ENCODE results near the gene KRIT1.
"Not testable (repeated sequence)": the region's sequence is repeated elsewhere in the genome, so short reads cannot be mapped to it uniquely, and the experiment has no call there.

The KRIT1 gene

DNA sequence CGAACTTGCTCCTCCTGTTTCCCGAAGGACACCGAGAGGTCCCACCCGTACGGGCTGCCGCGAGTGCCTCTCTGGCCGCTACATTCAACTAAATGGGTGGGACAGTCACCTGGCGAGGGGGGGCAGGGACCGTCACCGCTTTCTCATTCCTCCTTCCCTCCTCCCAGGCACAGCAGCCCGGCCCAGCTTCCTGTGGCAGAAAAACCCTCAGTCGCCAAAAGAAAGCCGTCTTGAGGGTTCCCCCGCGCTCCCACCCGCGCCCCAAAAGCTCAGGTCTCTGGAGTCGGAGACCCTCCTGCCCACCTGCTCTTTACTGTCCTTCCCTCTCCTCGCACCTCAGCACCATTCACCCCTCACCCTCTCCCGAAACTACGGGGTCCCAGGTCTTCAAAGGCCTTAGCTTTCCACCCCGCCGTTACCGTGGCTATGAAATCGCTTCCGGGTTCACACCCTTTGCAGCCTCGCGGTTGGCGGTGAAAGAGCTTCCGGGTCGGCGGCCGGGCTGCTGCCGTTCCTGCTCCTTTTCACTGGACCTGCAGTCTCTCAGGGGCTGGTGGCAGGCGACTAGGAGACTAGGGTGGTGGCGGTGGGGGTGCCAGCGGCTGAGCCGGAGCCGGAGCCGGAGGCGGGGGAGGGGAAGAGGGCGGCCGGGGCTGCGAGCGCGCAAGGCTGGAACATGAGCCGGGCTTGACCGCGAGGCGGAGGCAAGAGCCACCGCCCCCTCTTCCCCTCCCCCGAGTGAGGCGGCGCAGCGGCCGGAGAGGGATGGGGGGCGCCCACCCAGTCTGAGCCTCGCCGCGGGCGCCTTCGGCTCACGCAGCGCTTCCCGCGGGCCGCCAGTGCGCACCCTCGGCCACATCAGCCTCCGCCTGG, at the start of gene KRIT1, which contains the start of gene ANKIB1:
KRIT1 (minus strand) TSS at position 428 of the 873 bp plus-strand sequence. CDS start 3,779 bp downstream, outside the sequence.
ANKIB1 (plus strand) TSS at position 488 of the 873 bp plus-strand sequence. CDS start 49,005 bp downstream, outside the sequence.
- DNase-seq (ENCODE audit: low spot score) = peak; percentile 73

DNA sequence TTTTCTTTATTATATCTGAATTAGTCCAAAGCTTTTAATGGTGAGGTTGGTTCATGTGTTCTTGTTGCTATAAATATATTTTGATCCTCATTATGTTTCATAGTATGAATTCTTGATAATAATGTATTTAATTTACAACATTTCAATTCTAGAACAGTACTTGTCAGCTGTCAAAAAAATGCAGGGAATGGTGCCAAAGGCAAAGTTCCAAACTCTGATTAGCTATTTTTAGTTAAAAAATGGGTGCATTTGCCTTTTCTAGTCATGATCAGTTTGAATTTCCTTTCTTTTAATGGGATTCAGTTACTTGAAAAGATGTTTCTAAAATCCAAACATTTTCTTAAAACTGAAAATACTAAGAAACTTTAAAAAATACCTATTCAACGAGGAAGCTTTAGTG, 49.7 kb upstream of the KRIT1 start:
- DNase-seq (ENCODE audit: low spot score) = no peak

DNA sequence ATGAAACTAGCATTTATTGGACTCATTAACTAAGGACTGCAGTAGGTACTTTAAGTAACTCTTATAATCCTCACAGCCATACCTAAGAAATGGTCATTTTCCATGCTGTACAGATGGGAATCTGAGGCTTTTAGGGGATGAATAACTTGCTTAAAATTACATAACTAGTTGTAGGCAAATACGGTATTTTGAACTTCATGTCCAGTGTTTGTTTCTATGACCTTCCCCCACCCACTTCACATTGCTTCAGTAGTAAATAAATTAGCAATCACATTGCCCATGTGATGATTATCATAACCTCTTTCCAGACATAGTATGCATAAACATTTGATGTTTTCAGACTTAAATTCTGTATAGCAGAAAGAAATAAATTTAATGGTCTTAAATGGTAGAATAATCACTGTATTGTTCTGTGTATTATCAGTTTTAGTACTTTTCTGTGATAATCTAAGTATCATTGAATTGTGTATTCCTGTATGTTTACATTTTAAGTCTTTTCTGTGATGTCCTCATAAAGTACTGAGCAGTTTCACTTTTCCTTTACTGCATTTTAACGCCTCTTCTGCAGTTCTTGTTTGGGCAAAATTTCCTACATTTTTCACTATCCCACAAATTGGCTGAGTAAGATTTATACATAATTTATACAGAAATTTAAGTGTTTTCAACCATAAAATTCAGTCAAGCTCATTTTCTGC, 48.3 kb upstream of the KRIT1 start:
- no peak for DNase-seq (ENCODE audit: low spot score)

DNA sequence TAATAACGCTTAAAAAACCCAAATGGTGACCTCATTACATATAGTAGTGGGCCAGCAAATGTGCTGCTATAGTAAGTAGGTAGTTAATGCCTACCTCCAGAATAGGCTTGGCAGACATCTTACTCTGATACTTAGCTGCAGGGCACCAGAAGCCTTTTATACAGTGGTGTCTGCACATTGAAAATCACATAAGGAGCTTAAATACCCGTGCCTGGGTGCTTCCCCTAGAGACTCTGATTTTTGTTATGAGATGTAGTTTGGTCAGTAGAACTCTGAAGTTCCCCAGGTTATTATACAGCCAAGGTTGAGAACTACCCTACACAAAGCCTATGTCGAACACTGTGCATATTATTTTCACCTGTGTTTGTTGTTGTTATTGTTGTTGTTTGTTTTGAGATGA, 47.3 kb upstream of the KRIT1 start:
- DNase-seq (ENCODE audit: low spot score) = no peak

DNA sequence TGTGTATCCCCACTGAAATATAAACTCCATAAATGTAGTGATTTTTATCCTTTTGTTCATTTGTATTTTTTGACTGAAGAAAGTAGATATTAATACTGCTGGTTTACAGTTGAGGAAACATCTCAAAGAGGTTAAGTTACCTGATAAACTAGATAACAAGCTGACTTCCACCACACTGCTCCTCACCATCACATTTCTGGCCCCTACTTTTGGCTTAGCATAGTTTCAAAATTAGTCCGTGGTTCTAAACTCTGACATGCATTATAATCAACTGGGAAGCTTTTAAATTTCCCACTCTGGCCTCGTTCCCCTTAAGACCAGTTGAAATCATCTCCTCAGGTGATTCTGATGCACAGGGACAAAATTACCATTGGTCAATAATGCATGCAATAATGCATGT, 43.6 kb upstream of the KRIT1 start:
- DNase-seq (ENCODE audit: low spot score) = no peak

DNA sequence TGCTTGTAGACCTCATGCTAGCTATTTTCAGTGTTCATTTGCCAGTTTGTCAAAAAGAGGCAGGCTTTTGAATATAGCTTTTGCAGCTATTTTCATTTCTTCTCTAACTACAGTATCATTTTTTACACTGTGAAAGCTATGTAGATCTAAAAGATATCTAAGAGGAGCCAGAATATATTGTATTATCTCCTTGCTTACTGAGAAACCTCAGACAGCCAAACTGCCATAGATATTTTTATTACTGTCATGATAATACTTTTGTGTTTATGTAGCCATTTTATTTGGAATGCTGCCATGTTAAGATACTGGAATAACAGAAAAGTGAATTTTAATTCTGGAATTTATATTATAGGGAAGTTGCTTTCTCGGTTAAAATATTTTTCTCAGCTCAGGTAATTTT, 37.2 kb upstream of the KRIT1 start:
- no peak for DNase-seq (ENCODE audit: low spot score)

DNA sequence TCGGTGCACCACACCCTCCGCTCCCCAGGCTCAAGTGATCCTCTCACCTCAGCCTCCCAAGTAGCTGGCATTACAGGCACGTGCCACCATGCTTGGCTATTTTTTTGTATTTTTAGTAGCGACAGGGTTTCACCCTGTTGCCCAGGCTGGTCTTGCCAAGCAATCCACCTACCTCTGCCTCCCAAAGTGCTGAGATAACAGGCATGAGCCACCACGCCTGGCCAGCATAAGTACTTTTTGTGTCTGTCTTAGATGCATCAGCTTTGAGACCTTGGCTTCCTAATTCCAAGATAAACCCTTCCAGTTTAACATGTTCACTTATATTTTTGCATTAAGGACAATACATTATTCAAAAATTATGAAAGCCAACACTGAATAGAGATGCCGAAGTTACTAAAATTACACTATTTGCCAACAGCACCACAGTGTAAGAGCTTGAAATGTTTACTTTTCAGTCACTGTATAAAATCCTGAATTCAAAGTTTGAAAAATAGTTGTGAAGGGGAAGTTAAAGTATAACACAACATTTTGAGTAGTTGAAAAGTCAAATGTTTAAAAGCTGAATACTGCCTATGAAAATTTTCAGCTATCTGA, 36.6 kb upstream of the KRIT1 start:
- DNase-seq (ENCODE audit: low spot score) = no peak

DNA sequence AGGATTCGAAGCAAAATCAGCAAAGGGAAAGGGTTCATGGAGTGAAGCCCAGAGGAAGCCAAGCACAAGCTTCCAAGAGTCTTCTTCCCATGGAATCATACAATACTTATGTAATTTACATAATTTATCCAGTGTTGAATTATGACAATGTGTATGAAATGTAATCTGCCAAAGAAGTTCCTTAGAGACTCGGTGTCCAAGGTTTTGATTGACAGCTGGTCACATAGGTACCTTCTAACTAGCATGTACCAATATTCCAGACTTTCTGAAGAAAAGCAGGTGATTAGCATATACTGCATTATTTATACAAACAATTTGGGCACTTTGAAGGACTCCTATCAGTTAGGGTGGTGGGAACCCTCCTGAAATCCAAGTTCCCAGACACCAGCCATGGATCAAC, 35.3 kb upstream of the KRIT1 start:
- no peak for DNase-seq (ENCODE audit: low spot score)

DNA sequence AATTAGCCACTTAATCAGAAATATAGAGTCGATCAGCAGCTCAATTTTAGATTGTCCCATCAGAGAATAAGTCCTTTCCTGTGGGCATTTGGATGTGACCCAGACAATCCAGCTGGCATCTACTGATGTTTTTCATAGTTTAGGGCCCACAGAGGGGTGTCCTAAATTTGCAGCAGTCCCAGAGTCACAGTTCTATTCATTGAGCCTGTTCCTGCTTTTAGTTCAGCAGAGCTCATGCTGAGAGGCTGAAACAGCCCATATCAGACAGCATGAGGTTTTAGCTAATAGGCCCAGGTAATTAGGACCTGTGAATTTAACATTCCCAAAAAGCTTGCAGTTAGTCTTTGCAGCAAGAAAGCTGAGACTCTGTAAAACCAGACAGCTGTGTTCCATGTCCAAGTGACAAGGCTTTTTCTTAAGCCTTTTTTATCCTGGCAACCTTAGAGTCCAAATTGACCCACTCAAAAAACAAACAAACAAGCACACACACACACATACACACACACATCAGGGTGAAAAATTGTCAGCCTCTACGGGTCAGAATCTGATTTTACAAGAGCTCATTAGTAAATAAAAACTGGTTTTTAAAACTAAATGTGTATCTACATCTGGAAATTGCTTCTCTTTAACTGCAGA, 33.8 kb upstream of the KRIT1 start:
- no peak for DNase-seq (ENCODE audit: low spot score)

DNA sequence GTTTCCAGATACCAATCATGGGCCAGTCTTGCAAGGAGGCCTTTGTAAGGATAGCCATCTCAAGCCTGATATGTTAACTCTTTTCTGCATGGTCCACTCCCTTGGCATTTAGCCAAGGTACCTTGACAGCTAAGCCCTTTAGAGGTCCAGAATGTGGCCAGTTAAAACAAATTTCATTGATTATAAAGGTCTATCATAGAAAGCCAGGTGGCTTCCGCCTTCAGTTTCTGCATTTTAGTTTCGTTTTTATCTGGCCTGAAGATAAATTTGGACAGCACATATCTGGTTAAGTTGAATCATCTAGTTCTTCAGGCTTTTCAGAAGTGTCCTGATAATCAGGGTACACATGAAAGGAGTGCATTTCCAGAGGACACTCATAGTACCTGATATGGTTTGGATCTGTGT, 30.7 kb upstream of the KRIT1 start:
- DNase-seq (ENCODE audit: low spot score) = no peak

DNA sequence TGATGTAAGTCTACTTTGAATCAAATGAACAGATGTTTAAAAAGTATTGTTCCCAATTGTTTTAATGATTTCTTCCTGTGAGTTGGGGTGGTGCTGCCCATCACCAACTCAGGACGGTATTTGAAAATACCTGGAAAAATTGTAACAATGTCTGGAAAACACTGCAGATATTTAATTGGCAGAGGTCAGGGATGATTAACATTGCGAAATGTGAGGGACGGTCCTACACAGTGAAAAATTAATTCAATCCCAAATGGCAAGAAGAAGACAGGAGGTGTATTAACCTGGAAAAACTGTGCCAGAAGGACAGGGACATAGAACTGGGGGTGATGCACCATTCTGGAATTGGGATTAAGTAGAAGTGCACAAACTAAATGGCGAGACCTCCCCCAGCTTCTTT, 29.6 kb upstream of the KRIT1 start:
- DNase-seq (ENCODE audit: low spot score) = no peak

DNA sequence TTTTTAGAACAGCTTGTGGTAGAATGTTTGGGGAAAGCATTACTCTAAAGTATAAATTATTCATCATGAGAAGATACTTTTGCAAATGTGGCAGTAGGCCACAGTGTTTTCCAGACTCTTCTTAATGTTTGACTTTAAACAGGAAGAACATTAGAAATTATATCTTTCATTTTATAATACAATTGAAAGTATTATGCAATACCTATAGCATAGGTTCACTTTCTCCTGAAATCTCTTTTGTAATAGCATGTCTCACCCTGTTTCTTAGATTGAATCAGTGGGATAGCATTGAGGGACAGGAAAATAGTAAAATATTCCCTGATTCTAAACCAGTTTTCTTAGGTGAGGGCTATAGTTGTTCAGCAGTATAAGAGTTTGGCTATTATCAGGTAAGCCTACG, 23.2 kb upstream of the KRIT1 start:
- DNase-seq (ENCODE audit: low spot score) = no peak

DNA sequence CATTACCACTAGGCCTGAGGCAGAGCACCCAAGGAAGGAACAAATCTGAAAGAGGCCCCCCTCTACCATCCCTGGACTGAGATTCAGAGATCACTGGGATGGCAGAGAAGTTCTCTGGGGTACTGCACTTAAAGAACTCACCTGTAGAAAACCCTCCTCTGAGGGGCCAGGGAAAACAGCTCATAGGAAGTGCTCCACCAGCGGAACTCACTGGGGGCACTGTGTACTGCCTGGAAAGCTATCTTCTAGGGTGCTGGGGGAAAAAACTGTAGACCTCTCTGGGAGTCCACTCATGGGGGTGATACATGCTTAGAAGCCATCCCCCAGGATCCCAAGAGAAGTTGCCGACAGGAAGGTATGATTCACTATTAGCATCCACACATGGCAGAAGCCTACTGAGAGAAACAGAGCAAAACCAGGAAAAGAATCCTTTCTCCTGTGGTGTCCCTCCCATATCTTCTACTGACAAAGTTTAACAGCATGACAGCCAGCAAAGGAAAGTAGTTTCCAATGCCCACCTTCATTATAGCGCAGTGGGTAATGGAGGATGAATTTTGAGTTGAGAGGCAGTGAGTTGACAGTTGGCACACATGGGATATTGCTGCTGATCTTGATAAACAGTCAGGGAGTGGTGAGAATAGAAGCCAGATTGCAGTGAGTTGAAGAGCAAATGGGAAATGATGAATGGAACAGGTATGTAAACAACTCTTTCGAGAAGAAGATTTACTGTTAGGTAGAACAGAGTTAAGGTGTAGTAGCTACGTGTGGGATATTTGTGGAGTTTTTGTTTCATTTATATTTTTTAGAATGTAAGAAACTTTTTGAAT, 20.9 kb upstream of the KRIT1 start:
- DNase-seq (ENCODE audit: low spot score) = no peak

DNA sequence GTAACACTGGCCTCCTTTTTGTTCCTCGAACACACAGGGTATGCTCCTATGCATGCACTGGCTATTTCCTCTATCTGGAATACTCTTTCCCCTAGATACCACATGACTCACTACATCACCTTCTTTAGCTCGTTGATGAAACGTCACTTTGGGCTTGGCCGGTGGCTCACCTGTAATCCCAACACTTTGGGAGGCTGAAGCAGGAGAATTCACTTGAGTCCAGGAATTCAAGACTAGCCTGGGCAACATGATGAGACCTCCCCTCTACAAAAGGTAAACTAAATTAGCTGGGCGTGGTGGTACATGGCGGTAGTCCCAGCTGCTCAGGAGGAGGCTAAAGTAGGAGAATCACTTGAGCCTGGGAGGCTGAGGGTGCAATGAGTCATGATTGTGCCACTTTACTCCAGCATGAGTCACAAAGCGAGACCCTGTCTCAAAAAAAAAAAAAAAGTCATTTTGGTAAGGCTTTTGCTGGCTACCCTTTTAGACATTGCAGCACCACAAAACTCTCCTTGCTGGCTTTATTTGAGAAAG, 14.6 kb upstream of the KRIT1 start:
- no peak for DNase-seq (ENCODE audit: low spot score)

DNA sequence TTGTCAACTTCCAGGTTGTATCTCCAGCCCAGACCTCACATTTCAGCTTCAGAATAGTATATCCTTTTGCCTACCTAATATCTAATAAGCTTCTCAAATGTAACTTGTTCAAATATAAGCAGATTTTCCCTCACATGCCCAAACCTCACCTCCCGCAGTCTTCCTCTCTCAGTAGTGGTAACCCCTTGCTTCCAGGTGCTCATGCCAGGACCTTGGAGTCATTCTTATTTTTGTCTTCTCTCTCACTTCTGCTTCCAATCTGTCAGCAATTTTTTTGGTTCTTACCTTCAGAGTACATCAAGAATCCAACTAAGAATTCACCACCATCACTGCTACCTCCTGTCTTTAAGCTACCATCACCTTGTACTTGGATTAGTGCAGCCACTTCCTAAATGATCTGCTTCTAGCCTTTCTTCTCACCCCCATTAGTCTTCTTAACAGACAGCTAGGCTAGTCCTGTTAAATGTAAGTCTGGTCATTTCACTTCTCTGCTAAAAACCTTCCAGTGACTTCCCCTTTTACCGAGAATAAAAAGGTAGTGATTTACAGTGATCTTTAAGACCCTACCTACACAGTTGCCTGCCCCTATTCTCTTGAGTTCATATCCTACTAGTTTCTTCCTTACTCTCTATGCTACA, 14.0 kb upstream of the KRIT1 start:
- no peak for DNase-seq (ENCODE audit: low spot score)

DNA sequence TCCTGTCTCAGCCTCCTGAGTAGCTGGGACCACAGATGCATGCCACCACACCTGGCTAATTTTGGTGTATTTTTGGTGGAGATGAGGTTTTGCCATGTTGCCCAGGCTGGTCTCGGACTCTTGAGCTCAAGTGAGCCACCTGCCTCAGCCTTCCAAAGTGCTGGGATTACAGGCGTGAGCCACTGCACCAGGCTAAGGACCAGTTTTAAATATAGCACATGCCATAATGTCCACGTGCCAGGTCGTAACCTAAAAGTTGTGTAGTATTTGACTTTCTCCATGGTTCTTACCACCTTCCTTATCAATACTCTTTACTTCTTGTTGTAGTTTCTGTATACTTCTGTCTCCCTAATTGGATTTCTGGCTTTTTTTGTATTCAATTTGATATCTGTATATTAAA, 13.3 kb upstream of the KRIT1 start:
- no peak for DNase-seq (ENCODE audit: low spot score)

DNA sequence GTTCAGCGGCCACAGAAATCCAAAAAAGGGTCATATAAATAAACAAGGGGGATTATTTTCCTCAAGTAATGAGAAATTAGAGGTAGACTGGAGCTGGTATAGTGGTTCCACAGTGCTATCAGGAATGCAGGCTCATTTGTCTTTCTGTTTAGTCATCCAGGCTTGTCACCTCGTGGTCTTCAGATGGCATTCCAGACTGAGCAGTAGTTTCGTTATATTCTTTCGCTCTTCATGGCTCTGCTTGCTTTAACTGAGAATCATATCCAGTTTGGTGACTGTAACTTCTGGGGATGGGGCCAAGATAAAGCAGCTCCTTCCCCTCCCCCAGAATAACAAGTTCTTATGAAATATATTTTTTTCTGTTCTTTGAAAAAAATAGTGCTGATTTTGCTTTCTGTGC, 9.6 kb upstream of the KRIT1 start:
- DNase-seq (ENCODE audit: low spot score) = no peak

DNA sequence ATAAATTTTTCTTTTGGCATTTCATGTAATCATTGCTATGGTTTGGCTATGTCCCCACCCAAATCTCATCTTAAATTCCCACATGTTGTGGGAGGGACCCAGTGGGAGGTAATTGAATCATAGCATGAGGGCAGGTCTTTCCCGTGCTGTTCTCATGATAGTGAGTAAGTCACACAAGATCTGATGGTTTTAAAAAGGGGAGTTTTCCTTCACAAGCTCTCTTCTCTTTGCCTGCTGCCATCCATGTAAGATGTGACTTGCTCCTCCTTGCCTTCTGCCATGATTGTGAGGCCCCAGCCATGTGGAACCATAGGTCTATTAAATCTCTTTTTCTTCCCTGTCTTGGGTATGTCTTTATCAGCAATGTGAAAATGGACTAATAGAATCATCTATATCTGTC, 9.1 kb upstream of the KRIT1 start:
- DNase-seq (ENCODE audit: low spot score) = not testable (repeated sequence)

DNA sequence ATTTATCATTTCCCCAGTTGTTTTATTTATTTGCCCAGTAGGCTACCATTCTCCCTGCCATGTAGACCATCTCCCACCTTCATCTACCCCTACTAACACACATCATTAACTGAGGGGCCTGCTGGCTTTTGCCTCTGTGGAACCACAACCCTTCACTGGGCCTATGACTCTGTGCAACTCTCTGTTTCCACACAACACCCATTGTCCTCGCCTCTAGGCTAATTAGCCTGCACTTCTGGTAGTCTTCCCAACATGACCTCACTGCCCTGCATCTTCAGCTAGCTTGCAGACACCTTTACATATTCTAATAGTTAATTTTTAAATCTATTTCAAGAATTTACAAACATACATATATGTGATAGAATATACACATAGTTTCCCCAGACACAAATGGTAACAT, 7.5 kb upstream of the KRIT1 start:
- DNase-seq (ENCODE audit: low spot score) = no peak

DNA sequence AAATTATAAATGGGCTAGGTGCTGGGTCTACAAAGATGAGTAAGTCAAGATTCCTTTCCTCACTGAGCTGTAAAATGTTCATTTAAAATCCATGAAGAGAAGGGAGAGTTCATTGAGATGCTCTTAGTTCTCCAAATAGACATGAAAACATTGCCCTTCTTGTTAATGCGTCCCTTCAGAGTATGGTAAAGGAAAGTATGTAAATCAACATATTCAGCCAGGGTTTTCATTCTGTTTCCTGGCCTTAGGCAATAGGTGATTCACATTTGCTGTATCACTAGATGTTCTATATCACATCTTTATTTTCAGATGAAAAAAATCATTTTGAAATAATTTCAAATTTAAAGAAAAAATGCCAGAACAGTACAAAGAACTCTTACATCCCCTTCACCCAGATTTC, 5.5 kb upstream of the KRIT1 start:
- DNase-seq (ENCODE audit: low spot score) = no peak

DNA sequence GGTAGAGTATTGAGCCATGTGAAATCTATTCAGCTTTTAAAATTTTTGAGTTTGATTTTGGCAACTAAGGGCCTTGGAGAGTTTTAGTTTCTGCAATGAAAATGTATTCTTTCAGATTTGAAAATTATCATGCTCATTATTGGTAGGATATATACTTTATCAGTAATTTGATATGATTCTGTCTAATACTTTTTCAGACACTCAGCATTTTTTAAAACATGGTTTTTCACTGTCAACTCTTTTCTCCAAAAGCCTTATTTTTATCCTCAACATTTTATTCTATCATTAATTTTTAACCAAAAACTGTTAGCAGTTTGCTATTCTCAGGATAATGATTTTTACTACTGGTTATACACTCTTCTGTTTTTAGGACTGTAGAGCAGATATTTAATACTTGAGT, 4.9 kb upstream of the KRIT1 start:
- DNase-seq (ENCODE audit: low spot score) = no peak
